COLO668 (cell line): ENCODE data around the gene PTPN4.
A peak's percentile ranks its signal among the peaks of the same experiment; 100 is the strongest.

Source experiments
- DNase-seq: peaks from one replicate; lab custom pipeline; 2025; ENCODE audit not compliant: unreplicated experiment; lab: John Stamatoyannopoulos, UW

Gene PTPN4

GRCh38 chr2:119759451-119760236 lies at the start of gene PTPN4:
Gene PTPN4 (plus strand): TSS chr2:119759922. CDS start chr2:119809854, 49,932 bp downstream.
- DNase-seq = peak; percentile 98

GRCh38 chr2:119710281-119710680 lies 49.4 kb upstream of the PTPN4 start:
- DNase-seq = no peak

- DNase-seq = no peak
Observed at GRCh38 chr2:119711352-119711751, 48.4 kb upstream of the PTPN4 start.

- DNase-seq = no peak
Observed at GRCh38 chr2:119712571-119712970, 47.2 kb upstream of the PTPN4 start.

GRCh38 chr2:119713819-119714490 lies 45.8 kb upstream of the PTPN4 start:
- no peak for DNase-seq

GRCh38 chr2:119715409-119716283 lies 44.1 kb upstream of the PTPN4 start:
- no peak for DNase-seq

GRCh38 chr2:119716284-119716672 lies 43.4 kb upstream of the PTPN4 start:
- DNase-seq = no peak

GRCh38 chr2:119718501-119719260 lies 41.0 kb upstream of the PTPN4 start:
- no peak for DNase-seq

- no peak for DNase-seq
Observed at GRCh38 chr2:119719261-119719627, 40.5 kb upstream of the PTPN4 start.

- DNase-seq = no peak
Observed at GRCh38 chr2:119721043-119721442, 38.7 kb upstream of the PTPN4 start.

- DNase-seq = no peak
Observed at GRCh38 chr2:119721462-119721861, 38.3 kb upstream of the PTPN4 start.

GRCh38 chr2:119721904-119722303 lies 37.8 kb upstream of the PTPN4 start:
- DNase-seq = no peak

GRCh38 chr2:119723186-119723585 lies 36.5 kb upstream of the PTPN4 start:
- no peak for DNase-seq

GRCh38 chr2:119723784-119724467 lies 35.8 kb upstream of the PTPN4 start:
- DNase-seq = no peak

GRCh38 chr2:119724656-119725485 lies 34.9 kb upstream of the PTPN4 start:
- no peak for DNase-seq

GRCh38 chr2:119727493-119727892 lies 32.2 kb upstream of the PTPN4 start:
- DNase-seq = no peak

GRCh38 chr2:119728421-119728820 lies 31.3 kb upstream of the PTPN4 start:
- no peak for DNase-seq

- peak; percentile 86 for DNase-seq
Observed at GRCh38 chr2:119730671-119731177, 29.0 kb upstream of the PTPN4 start.

GRCh38 chr2:119731983-119732382 lies 27.7 kb upstream of the PTPN4 start:
- no peak for DNase-seq
